Amygdala (tissue), 56 donors: ENCODE measurements around the gene COL2A1.

Source experiments
- DNase-seq, 56 donors: peaks; one replicate each; lab custom pipeline; 2025; lab: John Stamatoyannopoulos, UW

Gene COL2A1

GRCh38 chr12:47954467-47955045 lies 49.7 kb downstream of the COL2A1 start:
- DNase-seq: no peak

DNA sequence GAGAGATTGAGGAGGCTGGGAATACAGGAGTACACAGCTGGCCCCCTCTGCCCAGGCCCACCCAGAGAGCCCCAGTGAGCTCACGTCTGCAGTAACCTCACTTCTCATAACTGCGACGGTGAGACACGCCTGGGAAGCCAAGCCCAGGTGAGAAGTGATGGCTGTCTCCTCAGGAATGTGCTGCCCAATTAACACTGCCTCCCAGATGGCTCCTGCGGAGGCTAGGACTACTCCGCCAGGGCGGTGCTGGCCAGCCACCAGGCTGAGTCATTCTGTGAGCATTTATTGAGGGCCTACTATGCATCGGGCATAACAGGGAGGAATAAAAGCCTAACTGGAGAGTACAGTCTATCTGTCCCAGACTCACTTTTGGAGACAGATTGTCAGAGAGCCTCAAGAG lies 50.2 kb downstream of the COL2A1 start:
- no peak for DNase-seq

- no peak for DNase-seq
These were observed 53.3 kb downstream of the COL2A1 start for GRCh38 chr12:47950856-47951468.

DNA sequence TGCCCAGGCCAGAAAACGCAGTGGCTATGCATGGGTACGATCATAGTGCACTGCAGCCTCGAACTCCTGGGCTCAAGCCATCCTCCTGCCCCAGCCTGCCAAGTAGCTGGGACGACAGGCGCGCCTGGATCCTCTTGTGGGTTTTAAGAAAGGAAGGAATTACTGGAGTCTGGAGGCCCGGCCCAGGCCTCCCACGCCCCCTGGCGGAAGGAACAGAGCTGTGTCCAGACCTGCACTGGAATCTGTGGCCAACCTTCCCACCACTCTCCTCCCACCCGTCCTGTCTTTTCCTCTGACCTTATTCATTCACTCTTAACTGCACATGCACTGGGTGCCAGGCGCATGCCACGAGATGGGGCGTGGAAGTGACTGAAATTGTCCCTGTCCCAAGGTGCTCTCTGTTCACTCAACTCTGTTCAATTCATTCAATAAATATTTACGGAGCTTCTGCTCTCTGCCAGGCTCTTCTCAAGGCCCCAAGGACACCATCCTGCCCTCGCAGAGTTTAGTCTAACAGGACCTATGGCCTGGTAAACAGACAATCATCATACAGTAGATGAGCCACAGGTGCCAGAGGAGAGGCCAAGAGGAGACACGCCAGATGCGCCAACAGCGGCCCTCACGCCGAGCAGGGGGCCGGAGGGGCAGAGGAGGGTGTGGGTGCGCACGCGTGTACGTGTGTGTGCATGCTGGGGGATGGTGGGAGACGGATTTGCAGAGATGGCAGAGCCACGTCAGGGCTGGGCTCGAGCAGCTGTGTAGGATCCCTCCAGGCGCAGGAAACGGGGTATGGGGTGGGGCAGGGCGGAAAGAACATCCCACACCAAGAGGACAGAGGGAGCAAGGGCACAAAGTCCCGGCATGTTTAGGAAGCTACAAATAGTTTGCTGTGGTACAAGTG lies 54.6 kb downstream of the COL2A1 start:
- peak in 24 of 56 donors; percentile 1 to 68 (median 22) for DNase-seq

DNA sequence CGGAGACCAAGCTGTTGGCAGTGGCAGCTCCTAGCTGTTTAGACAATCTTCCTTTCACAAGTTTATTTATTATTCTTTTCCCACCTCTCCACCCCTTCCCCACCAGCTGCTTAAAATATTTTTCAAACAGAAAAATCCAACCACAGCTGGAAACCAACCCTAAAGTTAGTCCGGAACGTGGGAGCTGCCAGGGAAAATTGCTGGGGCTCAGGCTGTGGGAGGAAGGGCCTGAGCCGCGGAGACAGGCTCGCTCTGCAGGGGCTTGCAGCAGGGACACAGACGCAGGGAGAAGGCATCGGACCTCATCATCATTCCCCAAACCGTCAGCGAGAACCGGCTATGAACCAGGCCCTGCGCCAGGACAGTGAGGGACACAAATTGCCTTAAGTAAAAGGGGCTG lies 56.9 kb downstream of the COL2A1 start:
- no peak for DNase-seq

DNA sequence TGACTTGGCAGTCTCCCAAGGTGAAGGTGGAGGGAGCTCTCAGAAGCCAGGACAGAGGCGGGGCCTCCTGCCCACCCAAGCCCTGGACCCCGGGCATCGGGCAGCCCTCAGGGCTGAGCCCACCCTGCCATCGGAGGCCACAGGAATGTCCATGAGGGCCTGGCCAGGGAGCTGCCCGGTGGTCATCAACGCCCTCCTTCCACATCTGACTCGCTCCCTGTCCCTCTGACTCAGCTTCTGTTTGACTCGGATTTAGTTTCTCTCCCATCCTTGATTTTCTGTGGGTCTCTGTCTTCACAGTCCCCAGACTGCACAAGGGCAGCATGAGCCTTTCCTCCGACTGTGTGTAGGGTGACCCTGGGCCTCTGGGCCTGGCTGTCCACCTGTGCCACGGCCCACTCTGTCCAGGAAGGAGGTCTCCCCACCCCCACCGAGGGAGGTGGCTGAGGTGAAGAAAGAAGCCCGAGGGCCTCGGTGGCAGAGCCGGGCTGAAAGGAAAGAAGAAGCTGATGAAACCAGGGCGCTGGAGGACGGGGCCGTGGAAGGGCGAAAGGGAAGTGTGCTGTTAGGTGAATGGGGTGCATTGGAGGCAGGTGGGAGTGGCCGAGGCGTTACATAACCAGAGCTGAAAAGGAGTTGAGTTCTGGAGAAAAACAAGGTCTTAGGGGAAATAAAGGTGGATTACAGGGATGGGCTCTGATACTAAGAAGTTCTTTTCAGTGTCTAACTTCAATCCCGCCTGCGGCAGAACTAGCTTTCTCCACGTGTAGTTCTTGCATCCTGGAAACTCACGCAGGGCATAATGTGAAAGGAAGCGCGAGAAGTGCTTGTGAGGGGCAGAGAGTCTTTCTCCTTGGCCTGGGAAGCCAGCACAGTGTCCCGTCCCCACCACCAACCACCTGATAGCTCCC lies 57.6 kb downstream of the COL2A1 start:
- DNase-seq: no peak

- DNase-seq: no peak
These were observed 58.9 kb downstream of the COL2A1 start for GRCh38 chr12:47945341-47945728.

DNA sequence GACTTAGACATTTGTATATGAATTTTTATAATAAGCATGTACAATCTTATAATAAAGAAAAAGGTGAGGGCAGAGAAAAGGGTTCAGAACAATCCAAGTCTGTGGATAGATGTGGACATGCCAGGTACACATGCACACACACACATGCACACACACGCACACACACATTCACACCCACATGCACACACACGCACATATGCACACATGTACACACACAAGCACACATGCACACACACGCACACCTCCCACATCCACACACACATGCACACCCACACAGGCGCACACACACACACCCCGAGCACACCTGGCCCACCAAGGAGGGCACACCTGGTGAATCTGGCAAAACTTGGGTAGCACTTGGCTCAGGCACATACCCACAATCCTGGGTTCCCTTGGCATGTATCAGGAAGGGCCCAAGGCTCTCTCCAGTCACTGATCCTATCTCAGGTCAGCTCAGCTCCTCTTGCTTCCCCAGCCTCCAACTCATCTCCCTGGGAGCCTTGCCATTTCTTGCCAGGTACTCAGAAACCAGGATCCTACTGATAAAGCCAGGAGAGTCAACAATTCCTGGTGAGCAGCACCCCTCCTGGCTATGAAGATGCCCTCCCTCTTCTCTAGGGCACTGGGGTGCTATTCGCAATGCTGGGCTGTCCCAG lies 59.5 kb downstream of the COL2A1 start:
- no peak for DNase-seq

DNA sequence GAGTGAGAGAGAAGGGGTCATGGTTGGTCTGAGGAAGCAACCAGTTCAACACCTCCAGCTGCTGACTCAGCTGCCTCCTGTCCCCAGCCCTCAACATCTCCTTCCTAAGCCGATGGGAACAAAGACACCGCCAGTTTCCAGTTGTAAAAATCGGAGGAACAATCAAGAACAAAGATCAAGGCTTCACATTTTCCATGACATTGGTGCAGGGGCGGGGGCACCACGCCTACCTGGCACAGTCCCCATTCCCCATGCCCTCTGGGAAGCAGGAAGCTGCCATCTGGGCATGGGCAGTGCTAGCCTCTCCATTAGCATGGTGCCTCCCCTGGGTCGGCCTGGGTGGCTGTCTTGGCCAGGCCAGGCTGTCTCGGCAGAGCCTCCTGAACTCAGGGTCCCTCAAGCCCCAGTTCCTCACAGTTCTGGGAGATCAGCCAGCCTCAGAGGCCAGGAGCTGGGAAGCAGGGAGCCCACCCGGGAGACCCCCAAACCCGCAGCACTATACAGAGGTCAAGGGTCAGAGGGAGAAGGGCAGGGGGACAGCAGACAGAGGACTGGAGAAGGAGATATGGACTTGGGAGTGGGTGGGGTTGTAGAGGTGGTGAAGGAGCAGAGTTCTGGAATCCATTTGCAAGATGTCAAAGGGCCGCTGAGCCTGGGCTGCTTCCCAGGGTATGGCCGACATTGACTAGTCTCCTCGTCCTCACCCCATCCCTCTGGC lies 60.5 kb downstream of the COL2A1 start:
- no peak for DNase-seq

GRCh38 chr12:47942614-47943225 lies 61.6 kb downstream of the COL2A1 start:
- no peak for DNase-seq

- no peak for DNase-seq
These were observed 62.2 kb downstream of the COL2A1 start for GRCh38 chr12:47941871-47942613.

GRCh38 chr12:47941475-47941780 lies 62.8 kb downstream of the COL2A1 start:
- no peak for DNase-seq

DNA sequence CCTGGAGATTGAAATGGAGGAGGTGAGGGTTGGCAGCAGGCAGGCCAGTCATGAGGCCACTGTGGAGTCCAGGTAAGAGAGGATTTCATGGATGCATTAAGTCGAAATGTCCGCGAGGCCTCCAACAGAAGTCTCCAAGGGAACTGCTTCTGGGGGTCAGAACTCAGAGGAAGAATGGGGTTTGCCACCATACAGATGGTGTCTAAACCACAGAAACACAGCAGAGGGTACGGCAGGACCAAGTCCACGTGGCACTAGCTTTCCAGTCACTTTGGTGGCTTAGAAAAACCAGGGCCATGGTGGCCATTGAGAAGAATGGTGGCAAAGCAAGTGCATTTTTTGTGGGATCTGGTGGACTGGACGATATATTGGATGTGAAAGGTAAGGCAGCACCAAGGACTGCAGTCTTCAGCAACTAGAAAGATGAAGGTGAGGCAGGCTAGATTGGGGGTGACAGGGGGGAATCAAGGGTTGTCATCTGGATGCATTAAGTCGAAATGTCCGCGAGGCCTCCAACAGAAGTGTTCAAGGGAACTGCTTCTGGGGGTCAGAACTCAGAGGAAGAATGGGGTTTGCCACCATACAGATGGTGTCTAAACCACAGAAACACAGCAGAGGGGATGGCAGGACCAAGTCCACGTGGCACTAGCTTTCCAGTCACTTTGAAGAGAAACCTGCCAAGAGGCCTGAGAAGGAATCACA lies 63.4 kb downstream of the COL2A1 start:
- DNase-seq: peak in 2 of 56 donors; percentile 2 to 3

GRCh38 chr12:47939009-47939601 lies 65.2 kb downstream of the COL2A1 start:
- no peak for DNase-seq

DNA sequence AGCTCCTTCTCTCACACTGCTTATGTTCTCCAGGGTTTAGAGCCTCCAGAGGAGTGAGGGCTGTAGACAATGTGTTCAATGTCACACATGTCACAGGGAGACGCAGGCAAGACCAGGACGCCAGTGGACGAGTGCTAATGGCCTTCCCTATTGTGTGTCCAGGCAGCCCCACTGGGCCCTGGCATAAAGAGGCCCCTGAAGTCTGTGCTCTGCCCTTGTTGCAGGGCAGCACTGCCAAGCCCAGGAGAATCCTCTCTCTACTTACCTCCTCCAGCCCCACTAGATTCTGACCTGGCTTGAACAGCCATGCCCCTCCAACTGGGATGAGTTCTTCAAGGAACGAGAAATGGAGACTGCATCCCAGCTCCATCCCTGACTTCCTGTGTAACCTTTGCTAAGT lies 65.7 kb downstream of the COL2A1 start:
- no peak for DNase-seq

DNA sequence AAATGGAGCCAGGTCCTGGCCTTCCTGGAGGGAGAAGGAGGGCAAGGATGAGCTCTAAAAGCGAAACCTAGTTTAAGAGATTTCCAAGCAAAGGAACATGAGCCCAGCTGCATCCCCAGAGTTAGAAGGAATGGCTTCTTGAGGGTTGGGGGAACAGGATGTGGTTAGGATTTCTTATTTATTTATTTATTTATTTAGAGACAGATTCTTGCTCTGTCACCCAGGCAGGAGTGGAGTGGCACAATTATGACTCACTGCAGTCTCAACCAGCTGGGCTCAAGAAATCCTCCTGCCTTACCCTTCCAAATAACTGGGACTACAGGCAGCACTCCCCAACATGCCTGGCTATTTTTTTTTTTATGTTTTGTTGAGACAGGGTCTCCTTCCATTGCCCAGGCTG lies 66.2 kb downstream of the COL2A1 start:
- DNase-seq: no peak

- peak in 4 of 56 donors; percentile 3 to 41 (median 14) for DNase-seq
These were observed 69.1 kb downstream of the COL2A1 start for GRCh38 chr12:47935184-47935583.
